ENCODE results near the gene BRCA2.

DNA sequence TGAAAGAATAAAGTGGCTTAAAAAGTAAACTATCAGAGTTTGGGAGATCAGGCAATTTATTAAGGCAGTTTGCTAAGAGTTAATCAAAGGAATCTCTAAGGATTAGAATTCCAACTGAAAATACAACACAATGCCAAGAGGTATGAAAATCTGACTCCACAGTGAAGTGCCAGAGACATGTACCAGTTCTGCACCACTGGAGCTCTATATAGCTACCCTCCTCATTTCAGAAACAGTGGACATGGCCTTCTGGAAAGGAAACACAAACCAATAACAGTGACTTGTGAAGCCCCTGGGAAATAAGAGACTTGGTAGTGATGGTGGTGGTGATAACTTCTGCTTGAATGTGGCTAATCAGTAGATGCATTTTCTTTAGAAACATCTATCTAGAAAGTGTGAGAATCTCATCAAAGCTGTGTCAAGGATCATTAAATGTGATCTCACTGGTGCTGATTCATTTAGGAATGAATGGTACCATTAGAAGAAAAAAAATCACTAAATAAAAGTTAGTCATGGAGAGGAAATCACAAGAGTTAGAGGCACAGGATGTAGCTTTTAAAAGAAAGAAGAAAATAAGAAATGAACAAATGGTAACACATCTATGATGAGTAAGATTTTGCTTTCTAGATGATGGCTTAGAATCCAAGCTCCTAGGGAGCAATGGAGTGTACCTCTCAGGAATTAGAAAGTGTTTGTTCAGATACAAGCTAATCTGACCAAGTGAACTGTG lies 132.8 kb downstream of the BRCA2 start:
- no peak for TF ChIP-seq EZH2 (IDR thresholded peaks at IDR 0.05; ENCODE audit: insufficient read depth, poor library complexity, severe bottlenecking)
- TF ChIP-seq EZH2phosphoT487 (IDR thresholded peaks at IDR 0.05; ENCODE audit: insufficient read depth, low read depth), result no peak

Data from GM23248 (cell line).